Osteocyte (in vitro differentiated cells): Measurements from ENCODE around the gene CDH12. TPM values are rescaled to one million over a fixed set of nuclear protein-coding genes. Genes with fewer than 3 reads are reported as not detected.
"Not testable (repeated sequence)": the region's sequence is repeated elsewhere in the genome, so short reads cannot be mapped to it uniquely, and the experiment has no call there.

Source experiments
- DNase-seq: peaks from one replicate; pipeline ENCODE4 v3.0.0; 2021; ENCODE audit warnings: mixed read lengths; ENCODE audit not compliant: unreplicated experiment; ENCODE audit errors: extremely low spot score
- H3K27ac Mint-ChIP-seq: one replicate; pipeline ENCODE4 v1.8.0; 2021; ENCODE audit warnings: mild to moderate bottlenecking, mixed read lengths; ENCODE audit not compliant: unreplicated experiment
- H3K27me3 Mint-ChIP-seq: one replicate; pipeline ENCODE4 v1.8.0; 2021; ENCODE audit warnings: mixed read lengths; ENCODE audit not compliant: unreplicated experiment
- H3K36me3 Mint-ChIP-seq: one replicate; pipeline ENCODE4 v1.8.0; 2021; ENCODE audit warnings: mixed read lengths; ENCODE audit not compliant: unreplicated experiment
- H3K4me1 Mint-ChIP-seq: one replicate; pipeline ENCODE4 v1.8.0; 2021; ENCODE audit warnings: mixed read lengths; ENCODE audit not compliant: unreplicated experiment
- H3K4me3 Mint-ChIP-seq: one replicate; pipeline ENCODE4 v1.8.0; 2021; ENCODE audit warnings: mild to moderate bottlenecking, moderate library complexity, mixed read lengths; ENCODE audit not compliant: unreplicated experiment
- H3K9me3 Mint-ChIP-seq: one replicate; pipeline ENCODE4 v1.8.0; 2021; ENCODE audit warnings: mixed read lengths; ENCODE audit not compliant: unreplicated experiment
- CTCF ChIP-seq: fragments of 200-600 bp; sonication (generic); IDR thresholded peaks from 2 replicates; pipeline ENCODE4 v1.5.0; 2021; ENCODE audit warnings: antibody characterized with exemption, mild to moderate bottlenecking, moderate library complexity
- total RNA-seq: library from RNA; stranded (reverse); gene quantifications from 2 replicates; pipeline ENCODE4 v1.2.1, GENCODE V29; 2021

Gene CDH12
- total RNA-seq, 1 donor from 2014 or later: not detected

GRCh38 chr5:22348027-22348426, 505.1 kb downstream of the CDH12 start:
- Mint-ChIP-seq H3K36me3 (no peaks in the 10 kb centered on the region), H3K4me1 (no peaks in the 10 kb centered on the region), H3K27ac (no peak overlapping the region), H3K27me3 (no peaks in the 10 kb centered on the region), H3K9me3 (no peaks in the 10 kb centered on the region), H3K4me3 (no peak overlapping the region)
- DNase-seq: no peak
- TF ChIP-seq CTCF: no peak

- Mint-ChIP-seq H3K4me3 (no peak overlapping the region), H3K4me1 (no peaks in the 10 kb centered on the region), H3K27me3 (no peaks in the 10 kb centered on the region), H3K27ac (no peak overlapping the region), H3K9me3 (no peaks in the 10 kb centered on the region), H3K36me3 (no peaks in the 10 kb centered on the region)
- no peak for DNase-seq
- TF ChIP-seq CTCF: no peak
These were observed 509.1 kb downstream of the CDH12 start for GRCh38 chr5:22344000-22344399.

- no peak overlapping the region for H3K27ac Mint-ChIP-seq
- no peaks in the 10 kb centered on the region for H3K27me3 Mint-ChIP-seq
- peaks cover 11% of the 10 kb centered on the region for H3K9me3 Mint-ChIP-seq
- H3K36me3 Mint-ChIP-seq: no peaks in the 10 kb centered on the region
- DNase-seq: no peak
- no peak overlapping the region for H3K4me3 Mint-ChIP-seq
- no peaks in the 10 kb centered on the region for H3K4me1 Mint-ChIP-seq
- no peak for TF ChIP-seq CTCF
These were observed 511.7 kb downstream of the CDH12 start for GRCh38 chr5:22341406-22341805.

DNA sequence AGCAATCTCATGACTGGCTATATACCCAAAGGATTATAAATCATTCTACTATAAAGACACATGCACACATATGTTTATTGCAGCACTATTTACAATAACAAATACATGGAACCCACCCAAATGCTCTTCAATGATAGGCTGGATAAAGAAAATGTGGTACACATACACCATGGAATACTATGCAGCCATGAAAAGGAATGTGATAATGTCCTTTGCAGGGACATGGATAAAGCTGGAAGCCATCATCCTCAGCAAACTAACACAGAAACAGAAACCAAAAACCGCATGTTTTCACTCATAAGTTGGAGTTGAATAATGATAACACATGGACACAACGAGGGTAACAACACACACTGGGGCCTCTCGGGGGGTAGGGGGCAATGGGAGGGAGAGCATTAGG, 520.2 kb downstream of the CDH12 start:
- not testable (repeated sequence) for H3K36me3 Mint-ChIP-seq, DNase-seq, H3K4me1 Mint-ChIP-seq, H3K4me3 Mint-ChIP-seq, H3K27ac Mint-ChIP-seq, H3K27me3 Mint-ChIP-seq
- peaks cover 18% of the 10 kb centered on the region for H3K9me3 Mint-ChIP-seq

DNA sequence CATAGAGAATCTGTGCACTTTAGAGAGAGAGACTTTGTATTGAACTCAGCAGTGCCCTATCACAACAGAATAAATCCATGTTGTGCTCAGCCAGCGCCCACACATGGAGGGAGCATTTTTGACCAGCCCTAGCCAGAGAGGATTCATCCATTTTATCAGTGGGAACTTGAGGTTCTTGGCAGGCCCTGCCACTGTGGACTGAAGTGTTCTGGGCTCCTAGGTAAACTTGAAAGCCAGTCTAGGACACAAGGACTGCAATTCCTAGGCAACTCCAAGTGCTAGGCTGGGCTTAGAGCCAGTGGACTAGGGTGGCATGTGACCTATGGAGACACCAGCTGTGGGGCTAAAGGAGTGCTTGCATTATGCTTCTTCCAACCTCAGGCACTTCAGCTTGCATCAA, 523.5 kb downstream of the CDH12 start:
- Mint-ChIP-seq H3K4me3 (no peak overlapping the region), H3K4me1 (no peaks in the 10 kb centered on the region), H3K9me3 (no peaks in the 10 kb centered on the region), H3K27me3 (no peaks in the 10 kb centered on the region), H3K27ac (no peak overlapping the region), H3K36me3 (no peaks in the 10 kb centered on the region)
- no peak for TF ChIP-seq CTCF
- DNase-seq: no peak

DNA sequence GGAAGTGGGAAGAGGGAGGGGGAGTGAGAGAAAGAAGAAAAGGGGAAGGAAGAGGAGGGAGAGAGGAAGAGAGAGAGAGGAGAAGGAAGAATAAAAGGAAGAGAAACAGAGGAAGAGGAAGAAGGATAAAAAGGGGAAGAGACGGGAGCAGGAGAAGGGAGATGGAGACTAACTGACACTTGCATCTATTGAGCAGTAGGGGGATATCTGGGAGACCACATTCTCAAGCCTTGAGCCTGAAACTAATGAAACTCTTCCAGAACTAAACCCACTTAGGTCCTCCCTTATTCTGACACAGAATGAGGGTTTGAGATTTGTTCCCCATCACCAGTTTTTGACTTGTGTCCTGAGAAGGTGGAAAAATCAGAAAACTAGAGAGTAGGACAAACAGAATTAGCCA, 533.3 kb downstream of the CDH12 start:
- Mint-ChIP-seq H3K27me3 (no peaks in the 10 kb centered on the region), H3K27ac (no peak overlapping the region), H3K36me3 (no peaks in the 10 kb centered on the region), H3K4me1 (no peaks in the 10 kb centered on the region), H3K9me3 (no peaks in the 10 kb centered on the region), H3K4me3 (no peak overlapping the region)
- no peak for DNase-seq
- TF ChIP-seq CTCF: no peak
